PC-3 (cell line): Measurements from ENCODE around the gene PLEKHA6. TPM values are rescaled to one million over a fixed set of nuclear protein-coding genes. Genes with fewer than 3 reads are reported as not detected.

Source experiments
- ATAC-seq: fragments of 200-7000 bp; cut with Tn5 transposase; 2 replicates; pipeline ENCODE4 v1.9.1; 2020; ENCODE audit warnings: mild to moderate bottlenecking, moderate library complexity
- BruUV-seq: library from RNA; stranded (reverse); fragments of 400-500 nt; replicated peaks from 2 replicates; lab custom pipeline; 2021; lab: Mats Ljungman, UMichigan
- CTCF ChIA-PET: fragments of 300-600 bp; sonication (Branson Sonifier 250); formaldehyde crosslinking; loops from one replicate; lab custom pipeline; 2022; ENCODE audit warnings: antibody characterized with exemption; lab: Charles Lee
- POLR2A ChIA-PET: fragments of 300-600 bp; sonication (Branson Sonifier 250); formaldehyde crosslinking; loops from one replicate; lab custom pipeline; 2022; ENCODE audit warnings: antibody characterized with exemption; ENCODE audit not compliant: unreplicated experiment; lab: Charles Lee
- DNase-seq: peaks from one replicate; pipeline ENCODE4 v3.0.0-alpha.2; 2015
- H2AFZ ChIP-seq: fragments of 300-600 bp; sonication (generic); 2 replicates; pipeline ENCODE4 v1.6.0; 2016; ENCODE audit warnings: antibody characterized with exemption, low read length
- H3F3A ChIP-seq: fragments of 300-600 bp; sonication (generic); one replicate; pipeline ENCODE4 v1.6.0; 2017; ENCODE audit warnings: antibody characterized with exemption, low read length, control low read depth, mild to moderate bottlenecking; ENCODE audit not compliant: unreplicated experiment
- H3K27ac ChIP-seq: fragments of 300-600 bp; sonication (generic); 2 replicates; pipeline ENCODE4 v1.5.1; 2016; ENCODE audit warnings: mild to moderate bottlenecking, low read length
- H3K27me3 ChIP-seq: fragments of 300-600 bp; sonication (generic); 2 replicates; pipeline ENCODE4 v1.6.1; 2016; ENCODE audit warnings: low read length, mixed read lengths
- H3K36me3 ChIP-seq: fragments of 300-600 bp; sonication (generic); 2 replicates; pipeline ENCODE4 v1.6.1; 2016; ENCODE audit warnings: low read depth, mixed run types, low read length, mixed read lengths
- H3K4me1 ChIP-seq: fragments of 300-600 bp; sonication (generic); 2 replicates; pipeline ENCODE4 v1.5.1; 2016; ENCODE audit warnings: low read length; ENCODE audit not compliant: insufficient read depth
- H3K4me2 ChIP-seq: fragments of 300-600 bp; sonication (generic); 2 replicates; pipeline ENCODE4 v1.6.0; 2016; ENCODE audit warnings: low read length
- H3K4me3 ChIP-seq: fragments of 300-600 bp; sonication (generic); 2 replicates; pipeline ENCODE4 v1.5.1; 2016; ENCODE audit warnings: mild to moderate bottlenecking, low read length, mixed read lengths
- H3K79me2 ChIP-seq: fragments of 300-600 bp; sonication (generic); 2 replicates; pipeline ENCODE4 v1.6.1; 2017; ENCODE audit warnings: low read length, mixed read lengths
- H3K9ac ChIP-seq: fragments of 300-600 bp; sonication (generic); 2 replicates; pipeline ENCODE4 v1.6.0; 2016; ENCODE audit warnings: mild to moderate bottlenecking, low read length
- H3K9me2 ChIP-seq: fragments of 300-600 bp; sonication (generic); replicated peaks from 2 replicates; pipeline ENCODE4 v1.6.1; 2016; ENCODE audit warnings: mixed run types, low read length, mixed read lengths
- H3K9me3 ChIP-seq: fragments of 300-600 bp; sonication (generic); 2 replicates; pipeline ENCODE4 v1.6.1; 2016; ENCODE audit warnings: low read length, mixed read lengths
- H4K20me1 ChIP-seq: fragments of 300-600 bp; sonication (generic); 2 replicates; pipeline ENCODE4 v1.6.1; 2016; ENCODE audit warnings: low read length, mixed read lengths
- CTCF ChIP-seq: fragments of 300-600 bp; sonication (generic); conservative IDR thresholded peaks from 2 replicates; pipeline ENCODE4 v1.5.1; 2017; ENCODE audit warnings: antibody characterized with exemption, low read depth, mild to moderate bottlenecking, low read length
- EZH2 ChIP-seq: fragments of 300-600 bp; sonication (generic); IDR thresholded peaks from one replicate; pipeline ENCODE4 v1.6.1; 2017; ENCODE audit warnings: antibody characterized with exemption, mild to moderate bottlenecking, low read length; ENCODE audit not compliant: unreplicated experiment
- EZH2phosphoT487 ChIP-seq: fragments of 300-600 bp; sonication (generic); IDR thresholded peaks from 2 replicates; pipeline ENCODE4 v1.6.1; 2018; ENCODE audit warnings: mild to moderate bottlenecking, antibody characterized with exemption, low read length, borderline replicate concordance
- intact Hi-C: fragments of 100-400 bp; cut with micrococcal nuclease; formaldehyde crosslinking; loops from 2 replicates; pipeline ENCODE4 v1.9.0; 2023
- total RNA-seq: library from RNA; depleted of rRNA; stranded (reverse); fragments of >200 nt; gene quantifications from 2 replicates; pipeline ENCODE4 v1.2.3, GENCODE V29; 2014

Gene PLEKHA6
- total RNA-seq, 1 experiment from 2014 or later = 53.8 TPM

GRCh38 chr1:204294357-204294756 is 65.4 kb downstream of the PLEKHA6 start:
- Histone ChIP-seq H3K9me2 (no peaks in the 10 kb centered on the region), H3K27ac (peak overlapping the region; percentile 48), H2AFZ (no peak overlapping the region), H3K27me3 (no peaks in the 10 kb centered on the region), H4K20me1 (no peaks in the 10 kb centered on the region), H3F3A (no peaks in the 10 kb centered on the region), H3K9me3 (no peaks in the 10 kb centered on the region), H3K9ac (no peak overlapping the region), H3K4me2 (peak overlapping the region; percentile 46), H3K4me3 (no peak overlapping the region), H3K36me3 (0 out of 2 replicates have a peak, but pooled peaks cover 2% of the 10 kb centered on the region), H3K79me2 (peaks cover 62% of the 10 kb centered on the region), H3K4me1 (peaks cover 32% of the 10 kb centered on the region)
- BruUV-seq = no TSS peak
- intact Hi-C loops = no loop called here
- ATAC-seq (peak; percentile 84), DNase-seq (peak; percentile 98)
- POLR2A ChIA-PET = interaction anchor here (0.6 kb wide), 1 partner anchor 13 kb away, joined by 6 read pairs; no protein-coding TSS in a partner anchor
- TF ChIP-seq EZH2 (no peak), CTCF (no peak), EZH2phosphoT487 (no peak)
- CTCF ChIA-PET = interaction anchor here (0.5 to 0.6 kb wide), 2 partner anchors 88 to 497 kb away, joined by 3 to 5 read pairs; no protein-coding TSS in a partner anchor

- TF ChIP-seq EZH2 (no peak), CTCF (no peak), EZH2phosphoT487 (no peak)
- Histone ChIP-seq H3K9me3 (no peaks in the 10 kb centered on the region), H3K4me2 (peak overlapping the region; percentile 46), H3K36me3 (0 out of 2 replicates have a peak, but pooled peaks cover 2% of the 10 kb centered on the region), H3K79me2 (peaks cover 64% of the 10 kb centered on the region), H3K27ac (no peak overlapping the region), H3F3A (no peaks in the 10 kb centered on the region), H3K9me2 (no peaks in the 10 kb centered on the region), H4K20me1 (no peaks in the 10 kb centered on the region), H3K27me3 (no peaks in the 10 kb centered on the region), H3K9ac (no peak overlapping the region), H2AFZ (no peak overlapping the region), H3K4me1 (peaks cover 38% of the 10 kb centered on the region), H3K4me3 (no peak overlapping the region)
- ATAC-seq = peak; percentile 14
- ChIA-PET POLR2A (interaction anchor here (0.6 kb wide), 1 partner anchor 14 kb away, joined by 6 read pairs; no protein-coding TSS in a partner anchor), CTCF (interaction anchor here (0.5 to 0.7 kb wide), 3 partner anchors 89 to 498 kb away, joined by 3 to 5 read pairs (median 3); no protein-coding TSS in a partner anchor)
- DNase-seq = no peak
- BruUV-seq = no TSS peak
- intact Hi-C loops = no loop called here
Measured at GRCh38 chr1:204293605-204294337, 66.0 kb downstream of the PLEKHA6 start.

- intact Hi-C loops = no loop called here
- ATAC-seq (no peak), DNase-seq (no peak)
- Histone ChIP-seq H3K4me2 (no peak overlapping the region), H3K9me3 (no peaks in the 10 kb centered on the region), H3K79me2 (peaks cover 66% of the 10 kb centered on the region), H3K27me3 (no peaks in the 10 kb centered on the region), H3K36me3 (no peaks in the 10 kb centered on the region), H3K9ac (no peak overlapping the region), H3K4me1 (peaks cover 48% of the 10 kb centered on the region), H4K20me1 (no peaks in the 10 kb centered on the region), H3K27ac (no peak overlapping the region), H3F3A (no peaks in the 10 kb centered on the region), H3K9me2 (no peaks in the 10 kb centered on the region), H3K4me3 (no peak overlapping the region), H2AFZ (no peak overlapping the region)
- ChIA-PET POLR2A (no interaction called here), CTCF (interaction anchor here (0.7 kb wide), 1 partner anchor 125 kb away, joined by 3 read pairs; no protein-coding TSS in a partner anchor)
- TF ChIP-seq CTCF (no peak), EZH2 (no peak)
- BruUV-seq = no TSS peak
Measured at GRCh38 chr1:204292740-204293139, 67.0 kb downstream of the PLEKHA6 start.
